Adrenal gland (tissue), 12 donors: ENCODE measurements around the gene PLXNA4. TPM values are rescaled to one million over a fixed set of nuclear protein-coding genes. Genes with fewer than 3 reads are reported as not detected.

Experiments used
- DNase-seq, 7 donors: peaks; one replicate each; pipeline ENCODE4 v3.0.0-alpha.2; 2019 to 2020
- H3K27ac ChIP-seq, 5 donors: fragments of 200-600 bp; sonication (generic) in 4 of 5; 1 replicate in 3 of 5; 2 replicates in 2 of 5; pipeline versions ENCODE4 v1.5.1 to v1.8.0; 2016 to 2020; ENCODE audit warnings: mild to moderate bottlenecking in 1 of 5
- H3K27me3 ChIP-seq: fragments of 200-600 bp; 2 replicates; pipeline ENCODE4 v1.8.0; 2021
- H3K36me3 ChIP-seq, 2 donors: fragments of 200-600 bp; replicated peaks in 1 of 2; 1 replicate in 1 of 2; 2 replicates in 1 of 2; pipeline versions ENCODE4 v1.5.1 to v1.8.0; 2018 to 2022
- H3K4me1 ChIP-seq, 2 donors: fragments of 200-600 bp; replicated peaks in 1 of 2; 1 replicate in 1 of 2; 2 replicates in 1 of 2; pipeline versions ENCODE4 v1.5.1 to v1.8.0; 2018 to 2021
- H3K4me3 ChIP-seq, 4 donors: fragments of 200-600 bp; sonication (generic) in 3 of 4; one replicate each; pipeline ENCODE4 v1.5.1; 2016 to 2018
- H3K9me3 ChIP-seq, 3 donors: fragments of 200-600 bp; sonication (generic) in 1 of 3; replicated peaks in 1 of 3; 1 replicate in 2 of 3; 2 replicates in 1 of 3; pipeline versions ENCODE4 v1.5.1 to v1.8.0; 2016 to 2021
- CTCF ChIP-seq, 6 experiments: fragments of 450-650 bp in 4 of 6; fragments of 200-600 bp in 2 of 6; sonication (generic) in 1 of 6; IDR thresholded peaks; 1 replicate in 5 of 6; 2 replicates in 1 of 6; pipeline versions ENCODE4 v1.5.1 to v1.8.0; 2016 to 2021; ENCODE audit warnings: antibody characterized with exemption in 6 of 6, mild to moderate bottlenecking in 2 of 6, moderate library complexity in 1 of 6
- POLR2A ChIP-seq, 2 donors: fragments of 450-650 bp; IDR thresholded peaks; one replicate each; pipeline ENCODE4 v1.6.1; 2017; ENCODE audit warnings: antibody characterized with exemption in 2 of 2, mild to moderate bottlenecking in 2 of 2, moderate library complexity in 1 of 2
- WGBS, 4 donors: extraction: QIAGEN DNeasy Blood & Tissue Kit in 2 of 4; methylation state at CpG; one replicate each; pipeline versions ENCODE4 v1.1.5 to v1.1.7; 2013 to 2017; 5-methylcytosine and 5-hydroxymethylcytosine counted together
- intact Hi-C, 2 donors: fragments of 100-400 bp; cut with DNase I; formaldehyde crosslinking; loops; one replicate each; pipeline versions ENCODE4 v1.14.1 to v1.15.0; 2022 to 2023
- polyA plus RNA-seq, 3 donors: library from polyadenylated mRNA; stranded (reverse); fragments of 200-250 nt in 2 of 3; fragments of 350-450 nt in 1 of 3; fragmentation: Illumina TruSeq in 1 of 3; extraction: RNeasy Lipid Tissue Mini Kit (QIAGEN cat#74804) in 1 of 3; gene quantifications; one replicate each; pipeline ENCODE4 v1.2.3, GENCODE V29; 2013 to 2014
- total RNA-seq, 9 donors: library from RNA; depleted of rRNA in 4 of 9; stranded (reverse); fragments of >200 nt in 4 of 9; fragments of 120-200 nt in 1 of 9; fragmentation: NEBNext Ultra II Directional in 1 of 9; extraction: Animal tissue kit (Norgen Biotek cat#: 25700) in 1 of 9; gene quantifications; one replicate each; pipeline versions ENCODE4 v1.1.0 to v1.2.4, GENCODE V29; 2013 to 2023
- donor health status: healthy with polysubstance abuse.
- donor health status: Bipolar disorder and iron deficiency.
- donor health status: DM: yes; HTN: yes; CAD: no.
- donor health status: DM: no; HTN: no; CAD: no.
- donor health status: DM: no; HTN: no; CAD: no.
- donor health status: DM: yes; HTN: yes; CAD: no.

The PLXNA4 gene
- total and polyA plus RNA-seq, 12 donors = 0.99 to 10.7 (median 3.6) TPM

- WGBS, 4 donors = 74 to 86% (median 83%) methylated on average over 3 to 4 of the region's 4 CpGs
- Histone ChIP-seq H3K9me3 (no peaks in the 10 kb centered on the region), H3K36me3 (no peaks in the 10 kb centered on the region), H3K27me3 (no peaks in the 10 kb centered on the region), H3K27ac (no peak overlapping the region), H3K4me1 (no peaks in the 10 kb centered on the region), H3K4me3 (no peak overlapping the region)
- intact Hi-C loops = no loop called here
- TF ChIP-seq POLR2A (IDR thresholded peaks at IDR 0.05) (no peak), CTCF (IDR thresholded peaks at IDR 0.05) (no peak)
- DNase-seq = no peak
Measured at GRCh38 chr7:132200141-132200540, 376.1 kb downstream of the PLXNA4 start.

- no peaks in the 10 kb centered on the region for H3K4me1 ChIP-seq
- TF ChIP-seq POLR2A (IDR thresholded peaks at IDR 0.05) = no peak
- no peak for TF ChIP-seq CTCF (IDR thresholded peaks at IDR 0.05)
- H3K4me3 ChIP-seq = no peak overlapping the region
- H3K9me3 ChIP-seq = no peaks in the 10 kb centered on the region
- intact Hi-C loops = no loop called here
- no peak overlapping the region for H3K27ac ChIP-seq
- DNase-seq = no peak
- 80 to 100% (median 86%) methylated on average over 1 to 2 of the region's 2 CpGs for WGBS, 4 donors
- no peaks in the 10 kb centered on the region for H3K36me3 ChIP-seq
- no peaks in the 10 kb centered on the region for H3K27me3 ChIP-seq
Measured at GRCh38 chr7:132199626-132200025, 376.6 kb downstream of the PLXNA4 start.

DNA sequence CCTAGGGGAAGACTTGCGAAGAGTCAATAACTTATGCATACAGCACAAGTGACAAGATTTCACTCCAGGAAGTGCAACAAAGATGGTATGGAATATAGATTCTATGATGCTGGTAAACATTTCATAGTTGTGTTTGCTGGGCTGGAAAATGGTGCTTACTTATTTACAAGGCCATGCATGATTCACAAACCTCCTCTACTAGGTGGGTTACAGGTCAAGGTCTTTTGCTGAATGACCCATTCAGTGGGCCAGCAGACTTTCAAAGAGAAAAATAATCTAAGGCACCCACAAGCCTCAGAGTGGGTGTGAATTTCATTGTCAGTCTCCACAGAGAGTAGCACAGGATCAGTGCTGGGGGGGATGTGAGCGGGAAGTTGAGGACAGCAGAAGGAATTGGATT is 378.5 kb downstream of the PLXNA4 start:
- intact Hi-C loops = no loop called here
- Histone ChIP-seq H3K9me3 (no peaks in the 10 kb centered on the region), H3K27ac (no peak overlapping the region), H3K4me1 (no peaks in the 10 kb centered on the region), H3K27me3 (no peaks in the 10 kb centered on the region), H3K4me3 (no peak overlapping the region), H3K36me3 (no peaks in the 10 kb centered on the region)
- TF ChIP-seq POLR2A (IDR thresholded peaks at IDR 0.05) = no peak
- no peak for TF ChIP-seq CTCF (IDR thresholded peaks at IDR 0.05)
- DNase-seq = no peak
- 94 to 97% (median 94%) methylated on average over 2 of the region's 2 CpGs for WGBS, 4 donors

- no peak for DNase-seq
- Histone ChIP-seq H3K9me3 (no peaks in the 10 kb centered on the region), H3K27ac (no peak overlapping the region), H3K36me3 (no peaks in the 10 kb centered on the region), H3K4me3 (no peak overlapping the region), H3K27me3 (no peaks in the 10 kb centered on the region), H3K4me1 (no peaks in the 10 kb centered on the region)
- 86 to 93% (median 90%) methylated on average over 1 to 5 of the region's 5 CpGs for WGBS, 4 donors
- TF ChIP-seq CTCF (IDR thresholded peaks at IDR 0.05) (no peak), POLR2A (IDR thresholded peaks at IDR 0.05) (no peak)
- intact Hi-C loops = no loop called here
Measured at GRCh38 chr7:132193898-132194297, 382.4 kb downstream of the PLXNA4 start.
